ENCODE measurements around the gene ZFHX3. TPM values are rescaled to one million over a fixed set of nuclear protein-coding genes. Genes with fewer than 3 reads are reported as not detected.

The ZFHX3 gene
- total and polyA plus RNA-seq, 2 donors (not counting 1 experiment from before 2014, with no cell fraction given), result 4.7 to 7.3 TPM

- Histone ChIP-seq H3K36me3 (ENCODE audit: control insufficient read depth, insufficient read depth, low read length) (no peaks in the 10 kb centered on the region), H3K9ac (ENCODE audit: insufficient read depth, low read length) (no peak overlapping the region), H4K20me1 (ENCODE audit: control insufficient read depth, extremely low read depth, insufficient read depth, low read length) (no peaks in the 10 kb centered on the region), H2AFZ (ENCODE audit: low read length) (no peak overlapping the region), H3K4me1 (ENCODE audit: control insufficient read depth, extremely low read depth, insufficient read depth, low read length) (peaks cover 25% of the 10 kb centered on the region), H3K79me2 (ENCODE audit: control insufficient read depth, insufficient read depth, low read length) (peaks cover 93% of the 10 kb centered on the region), H3K9me3 (ENCODE audit: control insufficient read depth, insufficient read depth, low read depth, low read length) (no peaks in the 10 kb centered on the region), H3K4me2 (ENCODE audit: extremely low read depth, insufficient read depth, low read length) (no peak overlapping the region), H3K27me3 (ENCODE audit: control insufficient read depth, insufficient read depth, low read length) (no peaks in the 10 kb centered on the region), H3K27ac (ENCODE audit: insufficient read depth, low read length) (no peak overlapping the region), H3K4me3 (replicated peaks in 1 of 4; ENCODE audit: control extremely low read depth in 1 of 4, insufficient read depth in 1 of 4, low read depth in 3 of 4, low read length in 4 of 4) (no peak overlapping the region)
- DNase-seq (ENCODE audit: low read depth in 2 of 2), result no peak
- TF ChIP-seq EZH2 (IDR thresholded peaks at IDR 0.05; ENCODE audit: low read length, missing control alignments), result no peak
- no peak for TF ChIP-seq CTCF (conservative IDR thresholded peaks at IDR 0.05 in 1 of 2, IDR thresholded peaks at IDR 0.05 in 1 of 2; ENCODE audit: low read depth in 1 of 2, low read length in 2 of 2)
Measured at GRCh38 chr16:73028263-73028662, 19.7 kb downstream of the ZFHX3 start.

- Histone ChIP-seq H3K36me3 (ENCODE audit: control insufficient read depth, insufficient read depth, low read length) (no peaks in the 10 kb centered on the region), H3K79me2 (ENCODE audit: control insufficient read depth, insufficient read depth, low read length) (peaks cover 89% of the 10 kb centered on the region), H3K9ac (ENCODE audit: insufficient read depth, low read length) (no peak overlapping the region), H3K27ac (ENCODE audit: insufficient read depth, low read length) (no peak overlapping the region), H4K20me1 (ENCODE audit: control insufficient read depth, extremely low read depth, insufficient read depth, low read length) (no peaks in the 10 kb centered on the region), H3K4me1 (ENCODE audit: control insufficient read depth, extremely low read depth, insufficient read depth, low read length) (peaks cover 20% of the 10 kb centered on the region), H3K4me2 (ENCODE audit: extremely low read depth, insufficient read depth, low read length) (no peak overlapping the region), H3K4me3 (replicated peaks in 1 of 4; ENCODE audit: control extremely low read depth in 1 of 4, insufficient read depth in 1 of 4, low read depth in 3 of 4, low read length in 4 of 4) (no peak overlapping the region), H3K9me3 (ENCODE audit: control insufficient read depth, insufficient read depth, low read depth, low read length) (no peaks in the 10 kb centered on the region), H2AFZ (ENCODE audit: low read length) (no peak overlapping the region), H3K27me3 (ENCODE audit: control insufficient read depth, insufficient read depth, low read length) (no peaks in the 10 kb centered on the region)
- no peak for TF ChIP-seq EZH2 (IDR thresholded peaks at IDR 0.05; ENCODE audit: low read length, missing control alignments)
- no peak for TF ChIP-seq CTCF (conservative IDR thresholded peaks at IDR 0.05 in 1 of 2, IDR thresholded peaks at IDR 0.05 in 1 of 2; ENCODE audit: low read depth in 1 of 2, low read length in 2 of 2)
- DNase-seq (ENCODE audit: low read depth in 2 of 2), result no peak
Measured at GRCh38 chr16:73027685-73028111, 20.2 kb downstream of the ZFHX3 start.

GRCh38 chr16:73026754-73027684 is 20.9 kb downstream of the ZFHX3 start:
- H4K20me1 ChIP-seq (ENCODE audit: control insufficient read depth, extremely low read depth, insufficient read depth, low read length), result no peaks in the 10 kb centered on the region
- H2AFZ ChIP-seq (ENCODE audit: low read length), result no peak overlapping the region
- H3K9me3 ChIP-seq (ENCODE audit: control insufficient read depth, insufficient read depth, low read depth, low read length), result no peaks in the 10 kb centered on the region
- H3K36me3 ChIP-seq (ENCODE audit: control insufficient read depth, insufficient read depth, low read length), result no peaks in the 10 kb centered on the region
- no peak overlapping the region for H3K9ac ChIP-seq (ENCODE audit: insufficient read depth, low read length)
- H3K4me2 ChIP-seq (ENCODE audit: extremely low read depth, insufficient read depth, low read length), result no peak overlapping the region
- H3K4me3 ChIP-seq (replicated peaks in 1 of 4; ENCODE audit: control extremely low read depth in 1 of 4, insufficient read depth in 1 of 4, low read depth in 3 of 4, low read length in 4 of 4), result no peak overlapping the region
- no peak for DNase-seq (ENCODE audit: low read depth in 2 of 2)
- peaks cover 20% of the 10 kb centered on the region for H3K4me1 ChIP-seq (ENCODE audit: control insufficient read depth, extremely low read depth, insufficient read depth, low read length)
- H3K79me2 ChIP-seq (ENCODE audit: control insufficient read depth, insufficient read depth, low read length), result peaks cover 90% of the 10 kb centered on the region
- no peak overlapping the region for H3K27ac ChIP-seq (ENCODE audit: insufficient read depth, low read length)
- H3K27me3 ChIP-seq (ENCODE audit: control insufficient read depth, insufficient read depth, low read length), result no peaks in the 10 kb centered on the region
- TF ChIP-seq CTCF (conservative IDR thresholded peaks at IDR 0.05 in 1 of 2, IDR thresholded peaks at IDR 0.05 in 1 of 2; ENCODE audit: low read depth in 1 of 2, low read length in 2 of 2) (no peak), EZH2 (IDR thresholded peaks at IDR 0.05; ENCODE audit: low read length, missing control alignments) (no peak)

Measured in fibroblast of lung (primary cell).